ENCODE data around the gene GNG11. TPM values are rescaled to one million over a fixed set of nuclear protein-coding genes. Genes with fewer than 3 reads are reported as not detected.
"Not testable (repeated sequence)": the region's sequence is repeated elsewhere in the genome, so short reads cannot be mapped to it uniquely, and the experiment has no call there.

GNG11 gene
- total RNA-seq, 1 experiment from 2014 or later = not detected

- Mint-ChIP-seq H3K4me3 (ENCODE audit: unreplicated experiment) (no peak overlapping the region), H3K27me3 (ENCODE audit: insufficient read depth, unreplicated experiment) (peaks cover 3% of the 10 kb centered on the region), H3K4me1 (ENCODE audit: low read depth, unreplicated experiment) (peaks cover 1% of the 10 kb centered on the region), H3K9me3 (ENCODE audit: unreplicated experiment) (no peaks in the 10 kb centered on the region), H3K27ac (ENCODE audit: unreplicated experiment) (no peak overlapping the region), H3K36me3 (ENCODE audit: insufficient read depth, unreplicated experiment) (no peaks in the 10 kb centered on the region)
- peaks cover under 1% of the 10 kb centered on the region; the same call in 1 of the 2 replicates for H3K4me1 ChIP-seq
- DNase-seq = no peak
- no TSS peak for BruUV-seq (replicated peaks)
- peak; percentile 56 to 60 for TF ChIP-seq CTCF (IDR thresholded peaks at IDR 0.05; ENCODE audit: insufficient read depth in 1 of 2, low read depth in 1 of 2, low read length in 1 of 2, severe bottlenecking in 1 of 2, unreplicated experiment in 1 of 2)
- H3K36me3 ChIP-seq (ENCODE audit: control insufficient read depth, insufficient read depth, low read length) = no peaks in the 10 kb centered on the region
- intact Hi-C loops (cut with micrococcal nuclease; ENCODE audit: unreplicated experiment) = loop anchor here (1.0 to 10.0 kb wide), 3 partner anchors 185 to 319 kb away; no protein-coding TSS in a partner anchor
- H3K4me3 ChIP-seq (ENCODE audit: low read depth, low read length) = no peak overlapping the region
- ChIA-PET POLR2A (no interaction called here), CTCF (interaction anchor here (0.6 to 1.0 kb wide), 2 partner anchors 185 to 1897 kb away, joined by 3 read pairs; no protein-coding TSS in a partner anchor)
- H3K27me3 ChIP-seq (replicated peaks; ENCODE audit: control insufficient read depth, insufficient read depth, low read length) = no peaks in the 10 kb centered on the region; the same call in 1 of the 2 replicates
- H3K9me3 ChIP-seq = no peaks in the 10 kb centered on the region
These were observed 18.6 kb upstream of the GNG11 start for GRCh38 chr7:93902777-93903423.

GRCh38 chr7:93906267-93906666 is 15.3 kb upstream of the GNG11 start, which contains the start of gene GNGT1:
Gene GNGT1, plus strand, starts transcription at chr7:93906567. Its CDS starts 180 bp downstream, at chr7:93906747.
- Histone ChIP-seq H3K27me3 (replicated peaks; ENCODE audit: control insufficient read depth, insufficient read depth, low read length) (no peaks in the 10 kb centered on the region; the same call in 1 of the 2 replicates), H3K4me1 (no peaks in the 10 kb centered on the region), H3K36me3 (ENCODE audit: control insufficient read depth, insufficient read depth, low read length) (no peaks in the 10 kb centered on the region), H3K4me3 (ENCODE audit: low read depth, low read length) (no peak within 1 kb of the TSS), H3K9me3 (no peaks in the 10 kb centered on the region)
- intact Hi-C loops (cut with micrococcal nuclease; ENCODE audit: unreplicated experiment) = loop anchor here (10.0 kb wide), 1 partner anchor 191 kb away; no protein-coding TSS in a partner anchor
- no peak within 1 kb of the TSS for H3K27ac Mint-ChIP-seq (ENCODE audit: unreplicated experiment)
- ChIA-PET CTCF (interaction anchor here (0.6 kb wide), 1 partner anchor 712 kb away, joined by 3 read pairs; no protein-coding TSS in a partner anchor), POLR2A (no interaction called here)
- H3K36me3 Mint-ChIP-seq (ENCODE audit: insufficient read depth, unreplicated experiment) = no peaks in the 10 kb centered on the region
- no peaks in the 10 kb centered on the region for H3K4me1 Mint-ChIP-seq (ENCODE audit: low read depth, unreplicated experiment)
- DNase-seq = no peak
- H3K27me3 Mint-ChIP-seq (ENCODE audit: insufficient read depth, unreplicated experiment) = peaks cover 3% of the 10 kb centered on the region
- BruUV-seq (replicated peaks) = no TSS peak
- H3K4me3 Mint-ChIP-seq (ENCODE audit: unreplicated experiment) = no peak within 1 kb of the TSS
- TF ChIP-seq CTCF (IDR thresholded peaks at IDR 0.05; ENCODE audit: insufficient read depth in 1 of 2, low read depth in 1 of 2, low read length in 1 of 2, severe bottlenecking in 1 of 2, unreplicated experiment in 1 of 2) = no peak
- no peaks in the 10 kb centered on the region for H3K9me3 Mint-ChIP-seq (ENCODE audit: unreplicated experiment)

GRCh38 chr7:93910076-93910994 is 11.2 kb upstream of the GNG11 start:
- Mint-ChIP-seq H3K27ac (ENCODE audit: unreplicated experiment) (no peak overlapping the region), H3K9me3 (ENCODE audit: unreplicated experiment) (no peaks in the 10 kb centered on the region), H3K4me1 (ENCODE audit: low read depth, unreplicated experiment) (peaks cover 9% of the 10 kb centered on the region), H3K27me3 (ENCODE audit: insufficient read depth, unreplicated experiment) (peaks cover 11% of the 10 kb centered on the region), H3K4me3 (ENCODE audit: unreplicated experiment) (no peak overlapping the region), H3K36me3 (ENCODE audit: insufficient read depth, unreplicated experiment) (no peaks in the 10 kb centered on the region)
- Histone ChIP-seq H3K4me1 (no peaks in the 10 kb centered on the region), H3K9me3 (no peaks in the 10 kb centered on the region), H3K27me3 (replicated peaks; ENCODE audit: control insufficient read depth, insufficient read depth, low read length) (no peaks in the 10 kb centered on the region), H3K4me3 (ENCODE audit: low read depth, low read length) (no peak overlapping the region), H3K36me3 (ENCODE audit: control insufficient read depth, insufficient read depth, low read length) (no peaks in the 10 kb centered on the region)
- intact Hi-C loops (cut with micrococcal nuclease; ENCODE audit: unreplicated experiment) = no loop called here
- DNase-seq = no peak
- ChIA-PET CTCF (no interaction called here), POLR2A (no interaction called here)
- no peak for TF ChIP-seq CTCF (IDR thresholded peaks at IDR 0.05; ENCODE audit: insufficient read depth in 1 of 2, low read depth in 1 of 2, low read length in 1 of 2, severe bottlenecking in 1 of 2, unreplicated experiment in 1 of 2)
- BruUV-seq (replicated peaks) = no TSS peak

- intact Hi-C loops (cut with micrococcal nuclease; ENCODE audit: unreplicated experiment); H3K27me3 ChIP-seq (replicated peaks; ENCODE audit: control insufficient read depth, insufficient read depth, low read length); H3K36me3 Mint-ChIP-seq (ENCODE audit: insufficient read depth, unreplicated experiment); H3K27ac Mint-ChIP-seq (ENCODE audit: unreplicated experiment); CTCF ChIA-PET; POLR2A ChIA-PET; H3K9me3 ChIP-seq; H3K4me1 ChIP-seq; H3K4me3 ChIP-seq (ENCODE audit: low read depth, low read length); H3K36me3 ChIP-seq (ENCODE audit: control insufficient read depth, insufficient read depth, low read length); H3K4me1 Mint-ChIP-seq (ENCODE audit: low read depth, unreplicated experiment); BruUV-seq (replicated peaks); H3K4me3 Mint-ChIP-seq (ENCODE audit: unreplicated experiment); DNase-seq; H3K9me3 Mint-ChIP-seq (ENCODE audit: unreplicated experiment): not testable (repeated sequence)
- peaks cover 11% of the 10 kb centered on the region for H3K27me3 Mint-ChIP-seq (ENCODE audit: insufficient read depth, unreplicated experiment)
These were observed 10.3 kb upstream of the GNG11 start for GRCh38 chr7:93911242-93911641.
